DOHH2 (cell line): ENCODE results near the gene AFM.

Source experiments
- H3F3A ChIP-seq: fragments of 200-600 bp; sonication (generic), shearing (Covaris generic); 2 replicates; pipeline ENCODE4 v1.6.0; 2016; ENCODE audit warnings: antibody characterized with exemption, mild to moderate bottlenecking; ENCODE audit not compliant: control insufficient read depth, insufficient read depth
- H3K27ac ChIP-seq: fragments of 200-600 bp; sonication (generic); 2 replicates; pipeline ENCODE4 v1.5.1; 2014; ENCODE audit warnings: low read depth, mild to moderate bottlenecking, low read length, moderate library complexity
- H3K27me3 ChIP-seq: fragments of 200-600 bp; sonication (generic); 2 replicates; pipeline ENCODE4 v1.6.1; 2014; ENCODE audit warnings: mild to moderate bottlenecking, low read length, mixed read lengths; ENCODE audit not compliant: control insufficient read depth
- H3K36me3 ChIP-seq: fragments of 200-600 bp; sonication (generic); 2 replicates; pipeline ENCODE4 v1.6.1; 2014; ENCODE audit warnings: mild to moderate bottlenecking, low read length, moderate library complexity, mixed read lengths; ENCODE audit not compliant: control insufficient read depth
- H3K4me1 ChIP-seq: fragments of 200-600 bp; sonication (generic); 2 replicates; pipeline ENCODE4 v1.6.1; 2014; ENCODE audit warnings: mild to moderate bottlenecking, low read length, mixed read lengths; ENCODE audit not compliant: control insufficient read depth
- H3K4me2 ChIP-seq: fragments of 200-600 bp; sonication (generic); 2 replicates; pipeline ENCODE4 v1.6.0; 2014; ENCODE audit warnings: mild to moderate bottlenecking, low read length, moderate library complexity
- H3K4me3 ChIP-seq: fragments of 200-600 bp; sonication (generic); 2 replicates; pipeline ENCODE4 v1.5.1; 2014; ENCODE audit warnings: mild to moderate bottlenecking, low read length, mixed read lengths
- H3K79me2 ChIP-seq: fragments of 200-600 bp; sonication (generic); 2 replicates; pipeline ENCODE4 v1.6.1; 2014; ENCODE audit warnings: mild to moderate bottlenecking, low read length, mixed read lengths; ENCODE audit not compliant: control insufficient read depth
- H3K9me2 ChIP-seq: fragments of 200-600 bp; sonication (generic); replicated peaks from 2 replicates; pipeline ENCODE4 v1.6.1; 2014; ENCODE audit warnings: mild to moderate bottlenecking, low read length, mixed read lengths; ENCODE audit not compliant: control insufficient read depth
- H3K9me3 ChIP-seq: fragments of 200-600 bp; sonication (generic); 2 replicates; pipeline ENCODE4 v1.6.1; 2014; ENCODE audit warnings: antibody characterized with exemption, low read length, mixed read lengths; ENCODE audit not compliant: control insufficient read depth, insufficient read depth
- H4K20me1 ChIP-seq: fragments of 200-600 bp; sonication (generic); 2 replicates; pipeline ENCODE4 v1.6.0; 2014; ENCODE audit warnings: low read depth, mild to moderate bottlenecking, antibody characterized with exemption, low read length, moderate library complexity; ENCODE audit not compliant: control insufficient read depth, insufficient read depth
- CTCF ChIP-seq: fragments of 200-600 bp; sonication (generic); IDR thresholded peaks from one replicate; pipeline ENCODE4 v1.5.1; 2014; ENCODE audit warnings: antibody characterized with exemption, mild to moderate bottlenecking, low read depth, low read length; ENCODE audit not compliant: poor library complexity, severe bottlenecking
- EZH2phosphoT487 ChIP-seq: fragments of 200-600 bp; sonication (generic); IDR thresholded peaks from 2 replicates; pipeline ENCODE4 v1.6.1; 2017; ENCODE audit warnings: borderline replicate concordance, mild to moderate bottlenecking, antibody characterized with exemption, low read length, moderate library complexity, mixed read lengths

The AFM gene

GRCh38 chr4:73477176-73477575, 4.4 kb upstream of the AFM start:
- Histone ChIP-seq H3K27ac (no peak overlapping the region), H3K4me1 (no peaks in the 10 kb centered on the region), H3K36me3 (no peaks in the 10 kb centered on the region), H3K9me2 (no peaks in the 10 kb centered on the region), H3K4me2 (no peak overlapping the region), H4K20me1 (no peaks in the 10 kb centered on the region), H3K27me3 (no peaks in the 10 kb centered on the region), H3K9me3 (peaks cover 27% of the 10 kb centered on the region), H3K4me3 (no peak overlapping the region), H3K79me2 (no peaks in the 10 kb centered on the region), H3F3A (no peaks in the 10 kb centered on the region)
- TF ChIP-seq EZH2phosphoT487 (no peak), CTCF (no peak)

GRCh38 chr4:73479323-73479722, 2.2 kb upstream of the AFM start:
- H3K4me2 ChIP-seq = no peak overlapping the region
- H3F3A ChIP-seq = no peaks in the 10 kb centered on the region

GRCh38 chr4:73485085-73485484, 3.5 kb downstream of the AFM start:
- H3K79me2 ChIP-seq = no peaks in the 10 kb centered on the region
- H3K27ac ChIP-seq = no peak overlapping the region
- no peak overlapping the region for H3K4me3 ChIP-seq
- H3K9me2 ChIP-seq = no peaks in the 10 kb centered on the region
- no peaks in the 10 kb centered on the region for H3K9me3 ChIP-seq
- no peak overlapping the region for H3K4me2 ChIP-seq
- TF ChIP-seq EZH2phosphoT487 (no peak), CTCF (no peak)
- H3F3A ChIP-seq = no peaks in the 10 kb centered on the region
- H3K27me3 ChIP-seq = no peaks in the 10 kb centered on the region
- H3K36me3 ChIP-seq = no peaks in the 10 kb centered on the region
- H3K4me1 ChIP-seq = peaks cover 8% of the 10 kb centered on the region
- no peaks in the 10 kb centered on the region for H4K20me1 ChIP-seq

More at GRCh38 chr4:73479323-73479722, 2.2 kb upstream of the AFM start:
- no peaks in the 10 kb centered on the region for H4K20me1 ChIP-seq
- H3K9me2 ChIP-seq = no peaks in the 10 kb centered on the region
- H3K4me1 ChIP-seq = no peaks in the 10 kb centered on the region
- no peaks in the 10 kb centered on the region for H3K36me3 ChIP-seq
- no peak overlapping the region for H3K27ac ChIP-seq
- no peak overlapping the region for H3K4me3 ChIP-seq
- H3K9me3 ChIP-seq = peaks cover 17% of the 10 kb centered on the region
- no peaks in the 10 kb centered on the region for H3K27me3 ChIP-seq
- H3K79me2 ChIP-seq = no peaks in the 10 kb centered on the region
- TF ChIP-seq CTCF (no peak), EZH2phosphoT487 (no peak)

GRCh38 chr4:73485596-73485995, 4.1 kb downstream of the AFM start:
- no peak overlapping the region for H3K27ac ChIP-seq
- H3F3A ChIP-seq = no peaks in the 10 kb centered on the region
- no peaks in the 10 kb centered on the region for H3K79me2 ChIP-seq
- no peak overlapping the region for H3K4me3 ChIP-seq
- no peaks in the 10 kb centered on the region for H3K36me3 ChIP-seq
- H3K4me1 ChIP-seq = peaks cover 8% of the 10 kb centered on the region
- H3K9me3 ChIP-seq = no peaks in the 10 kb centered on the region
- TF ChIP-seq EZH2phosphoT487 (no peak), CTCF (no peak)
- no peaks in the 10 kb centered on the region for H4K20me1 ChIP-seq
- H3K4me2 ChIP-seq = no peak overlapping the region
- H3K9me2 ChIP-seq = no peaks in the 10 kb centered on the region
- H3K27me3 ChIP-seq = no peaks in the 10 kb centered on the region
